ENCODE data around the gene JAM3.
A peak's percentile ranks its signal among the peaks of the same experiment; 100 is the strongest.

Gene JAM3

DNA sequence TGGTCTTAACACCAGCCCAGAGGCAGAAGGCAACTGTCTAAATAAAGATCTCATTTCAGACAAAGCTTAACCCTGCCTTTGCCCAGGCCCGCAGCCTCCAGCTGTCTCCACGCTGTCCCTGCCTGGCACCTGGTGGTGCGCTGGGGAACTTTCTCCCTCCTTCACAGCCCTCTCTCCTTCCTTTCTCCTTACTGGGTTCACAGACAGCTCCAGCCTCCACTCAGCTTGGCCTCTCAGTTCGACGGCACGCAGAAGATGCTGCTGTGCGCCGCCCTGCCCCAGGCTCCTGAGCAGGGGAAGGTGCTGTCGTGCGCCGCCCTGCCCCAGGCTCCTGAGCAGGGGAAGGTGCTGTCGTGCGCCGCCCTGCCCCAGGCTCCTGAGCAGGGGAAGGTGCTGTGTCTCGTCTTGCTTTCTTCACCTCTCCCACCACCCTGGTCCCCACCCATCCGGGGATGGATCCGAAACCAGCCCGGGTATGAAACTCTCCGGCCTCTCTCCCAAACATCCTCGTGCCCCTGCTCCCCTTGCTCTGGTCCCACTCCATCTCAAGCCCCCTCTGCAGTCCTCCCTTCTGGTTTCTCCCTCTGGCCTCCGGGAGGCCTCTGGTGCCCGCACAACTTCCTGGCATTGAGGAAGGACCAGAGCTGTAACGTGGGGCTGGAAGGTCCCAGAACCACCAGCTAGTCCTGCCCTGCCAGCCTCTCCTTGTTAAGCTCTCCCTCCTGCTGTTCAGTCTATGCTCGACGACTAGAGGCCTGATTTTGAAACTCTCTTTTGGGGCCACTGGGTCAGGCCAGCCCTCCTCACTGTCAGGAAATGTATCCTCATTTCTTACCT is 22.9 kb upstream of the JAM3 start:
- DNase-seq (ENCODE audit: low read depth): no peak
- no peak overlapping the region for H3K4me3 ChIP-seq (ENCODE audit: low read depth, low read length)
- TF ChIP-seq CTCF (IDR thresholded peaks at IDR 0.05; ENCODE audit: low read depth, low read length, missing control alignments): peak; percentile 42

GRCh38 chr11:134046681-134047449 is 22.0 kb upstream of the JAM3 start:
- no peak for TF ChIP-seq CTCF (IDR thresholded peaks at IDR 0.05; ENCODE audit: low read depth, low read length, missing control alignments)
- no peak for DNase-seq (ENCODE audit: low read depth)
- no peak overlapping the region for H3K4me3 ChIP-seq (ENCODE audit: low read depth, low read length)

- DNase-seq (ENCODE audit: low read depth): no peak
- no peak overlapping the region for H3K4me3 ChIP-seq (ENCODE audit: low read depth, low read length)
- TF ChIP-seq CTCF (IDR thresholded peaks at IDR 0.05; ENCODE audit: low read depth, low read length, missing control alignments): no peak
Measured at GRCh38 chr11:134047586-134047999, 21.3 kb upstream of the JAM3 start.

GRCh38 chr11:134048028-134048427 is 20.8 kb upstream of the JAM3 start:
- no peak for TF ChIP-seq CTCF (IDR thresholded peaks at IDR 0.05; ENCODE audit: low read depth, low read length, missing control alignments)
- DNase-seq (ENCODE audit: low read depth): no peak

DNA sequence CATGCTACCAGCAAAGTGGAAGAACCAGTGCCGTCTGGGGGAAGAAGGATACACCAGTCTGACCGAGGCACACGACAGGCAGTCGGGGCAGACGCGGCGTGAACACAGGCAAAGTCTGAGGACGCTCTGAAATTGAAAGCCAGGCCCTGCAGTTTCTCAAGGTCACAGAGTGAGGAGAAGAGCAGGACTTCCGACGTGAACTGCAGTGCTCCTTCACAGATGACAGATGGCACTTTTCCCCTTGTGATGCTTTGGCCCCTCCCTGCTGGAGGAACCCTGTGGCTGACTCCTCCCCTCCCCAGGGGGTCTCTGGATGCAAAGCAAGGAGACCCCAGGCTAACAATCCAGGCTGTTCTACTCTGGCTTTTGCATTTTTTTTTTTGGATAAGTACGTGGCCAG is 19.6 kb upstream of the JAM3 start:
- DNase-seq (ENCODE audit: low read depth): no peak
- TF ChIP-seq CTCF (IDR thresholded peaks at IDR 0.05; ENCODE audit: low read depth, low read length, missing control alignments): no peak
- no peak overlapping the region for H3K4me3 ChIP-seq (ENCODE audit: low read depth, low read length)

More at GRCh38 chr11:134048028-134048427, 20.8 kb upstream of the JAM3 start:
- no peak overlapping the region for H3K4me3 ChIP-seq (ENCODE audit: low read depth, low read length)

DNA sequence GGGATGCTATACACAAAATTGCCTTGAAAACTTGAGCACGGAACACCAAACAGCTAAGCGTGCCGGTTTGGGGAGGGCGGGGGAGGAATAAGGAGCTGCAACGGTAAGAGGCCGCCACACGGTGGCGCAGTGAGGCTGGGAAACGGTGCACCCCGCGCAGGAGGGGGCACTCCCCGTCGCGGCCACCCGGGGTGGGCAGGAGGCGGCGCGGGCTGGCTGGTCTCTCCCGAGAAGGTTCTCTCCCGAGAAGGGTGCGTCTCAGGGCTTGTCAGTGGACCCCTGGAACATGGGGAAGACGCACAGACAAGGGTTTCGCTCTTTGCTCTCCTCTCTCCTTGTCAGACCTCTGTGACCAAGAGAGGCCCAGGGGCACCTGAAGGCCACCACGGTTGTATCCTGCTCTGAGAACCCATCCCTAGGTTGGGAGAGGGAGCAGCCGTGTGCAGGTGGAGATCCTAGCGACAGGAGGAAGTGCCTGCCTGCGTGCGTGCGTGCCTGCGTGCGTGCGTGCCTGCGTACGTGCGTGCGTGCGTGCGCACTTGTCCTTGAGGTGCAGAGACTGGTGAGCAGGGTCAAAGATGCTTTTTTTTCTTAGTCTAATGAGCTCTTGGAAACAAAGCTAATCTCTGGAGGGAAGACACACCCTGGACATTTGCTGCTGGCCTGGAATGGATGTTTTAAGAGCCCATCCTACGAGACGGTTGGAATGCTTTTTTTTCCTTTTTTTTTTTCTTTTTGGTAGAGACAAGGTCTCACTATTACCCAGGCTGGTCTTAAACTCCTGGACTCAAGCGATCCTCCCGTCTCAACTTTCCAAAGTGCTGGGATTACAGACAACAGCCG is 18.1 kb upstream of the JAM3 start:
- no peak for DNase-seq (ENCODE audit: low read depth)
- H3K4me3 ChIP-seq (ENCODE audit: low read depth, low read length): no peak overlapping the region
- peak; percentile 85 for TF ChIP-seq CTCF (IDR thresholded peaks at IDR 0.05; ENCODE audit: low read depth, low read length, missing control alignments)
